ENCODE data around the gene NEDD4L.

- TF ChIP-seq CTCF (conservative IDR thresholded peaks at IDR 0.05 in 1 of 2, IDR thresholded peaks at IDR 0.05 in 1 of 2; ENCODE audit: extremely low read depth in 1 of 2, insufficient read depth in 1 of 2, low read depth in 1 of 2, low read length in 2 of 2) (no peak), EZH2 (IDR thresholded peaks at IDR 0.05; ENCODE audit: borderline replicate concordance, low read length) (no peak)
These were observed 348.4 kb downstream of the NEDD4L start for GRCh38 chr18:58392324-58393000.
